GM12891 (cell line): ENCODE measurements around the gene ZFHX3.

Experiments used
- DNase-seq: peaks from one replicate; pipeline ENCODE4 v3.0.0; 2011; ENCODE audit warnings: low spot score; ENCODE audit not compliant: insufficient read length
- FAIRE-seq: peaks from 2 replicates; lab custom pipeline; 2011; peaks lifted over from hg19 to GRCh38; lab: Jason Lieb, UNC
- PAX5 ChIP-seq: IDR thresholded peaks from 2 replicates; pipeline ENCODE4 v1.6.1; 2011; ENCODE audit warnings: low read length, moderate library complexity, mild to moderate bottlenecking; ENCODE audit not compliant: insufficient read depth, severe bottlenecking
- POLR2A ChIP-seq: IDR thresholded peaks from 2 replicates; pipeline ENCODE4 v1.6.1; 2011; ENCODE audit warnings: low read depth, low read length, control low read depth
- POLR2AphosphoS5 ChIP-seq: IDR thresholded peaks from 2 replicates; pipeline ENCODE4 v1.6.1; 2011; ENCODE audit warnings: low read depth, low read length, control low read depth
- POU2F2 ChIP-seq: IDR thresholded peaks from 2 replicates; pipeline ENCODE4 v1.6.1; 2011; ENCODE audit warnings: low read depth, mild to moderate bottlenecking, control low read depth, low read length, moderate library complexity
- SPI1 ChIP-seq: IDR thresholded peaks from 2 replicates; pipeline ENCODE4 v1.6.1; 2011; ENCODE audit warnings: low read depth, low read length, control low read depth
- TAF1 ChIP-seq: IDR thresholded peaks from 2 replicates; pipeline ENCODE4 v1.6.1; 2011; ENCODE audit warnings: low read depth, low read length, control low read depth

Gene ZFHX3

GRCh38 chr16:73056448-73056847 lies 8.5 kb upstream of the ZFHX3 start:
- no peak for TF ChIP-seq POU2F2
- no peak for TF ChIP-seq TAF1
- TF ChIP-seq POLR2A, result no peak
- no peak for DNase-seq
- FAIRE-seq, result no peak

- no peak for FAIRE-seq
Observed at GRCh38 chr16:73054813-73055482, 7.0 kb upstream of the ZFHX3 start.

DNA sequence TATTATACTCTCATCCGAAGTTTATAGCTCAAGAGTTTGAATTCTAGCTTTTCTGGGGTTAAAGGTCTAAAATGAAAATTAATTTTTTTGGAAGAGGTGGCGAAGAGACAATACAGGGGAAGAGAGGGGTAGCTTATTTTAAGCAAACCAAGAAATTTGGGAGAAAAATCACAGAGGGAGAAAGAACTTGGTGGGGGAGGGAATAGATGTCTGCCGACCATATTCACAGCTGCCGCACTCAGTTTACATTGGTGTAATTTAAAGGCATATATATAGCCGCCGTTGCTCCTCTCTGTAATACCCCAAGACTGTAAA lies 6.5 kb upstream of the ZFHX3 start:
- TF ChIP-seq POLR2AphosphoS5, result no peak
- no peak for TF ChIP-seq TAF1
- no peak for TF ChIP-seq POLR2A
- TF ChIP-seq PAX5, result no peak
- TF ChIP-seq SPI1, result no peak
- TF ChIP-seq POU2F2, result no peak
- DNase-seq (no peak), FAIRE-seq (no peak)

More at GRCh38 chr16:73054813-73055482, 7.0 kb upstream of the ZFHX3 start:
- TF ChIP-seq POLR2AphosphoS5 (no peak), SPI1 (no peak), PAX5 (no peak), POLR2A (no peak), TAF1 (no peak), POU2F2 (no peak)
- DNase-seq, result no peak

GRCh38 chr16:73054125-73054484 lies 6.2 kb upstream of the ZFHX3 start:
- DNase-seq (no peak), FAIRE-seq (no peak)
- TF ChIP-seq PAX5 (no peak), SPI1 (no peak), POLR2AphosphoS5 (no peak), TAF1 (no peak), POU2F2 (no peak), POLR2A (no peak)

DNA sequence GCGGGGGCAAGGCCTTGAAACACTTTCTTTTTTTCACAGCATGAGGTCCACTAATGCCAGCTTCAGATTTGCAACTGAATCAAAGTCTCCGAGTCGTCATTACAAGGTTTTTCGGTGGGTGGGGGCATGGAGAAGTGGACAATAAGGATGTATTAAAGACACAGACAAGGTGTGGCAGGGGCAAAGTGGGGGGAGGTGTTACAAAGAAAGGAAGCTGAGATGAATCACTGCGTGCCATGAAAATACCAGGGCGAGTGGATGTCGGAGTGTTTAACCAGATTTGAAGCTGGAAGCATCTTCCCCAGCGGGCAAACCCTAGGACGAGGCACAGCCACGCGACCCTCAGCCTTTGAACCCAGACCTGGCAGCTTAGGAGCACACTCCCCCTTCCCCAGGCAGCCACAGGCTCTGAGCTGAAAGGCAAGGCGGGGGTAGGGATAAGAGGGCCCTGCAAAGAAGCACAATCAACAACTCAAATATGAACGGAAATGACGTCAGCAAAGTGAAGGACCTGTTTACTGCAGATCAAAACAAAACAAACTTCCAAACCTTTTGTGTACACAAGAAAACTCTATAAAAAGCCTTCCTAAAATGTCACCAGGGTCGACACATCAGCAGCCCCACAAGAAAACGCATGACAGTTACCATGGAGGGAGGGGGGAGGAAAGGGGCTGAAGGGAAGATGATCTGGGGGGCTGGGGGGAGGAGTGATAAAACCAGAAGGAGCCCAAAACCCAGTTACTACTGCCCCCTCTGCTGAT lies 5.6 kb upstream of the ZFHX3 start:
- DNase-seq (no peak), FAIRE-seq (peak; percentile 61)
- no peak for TF ChIP-seq TAF1
- no peak for TF ChIP-seq SPI1
- no peak for TF ChIP-seq PAX5
- TF ChIP-seq POLR2A, result no peak
- TF ChIP-seq POU2F2, result no peak
- TF ChIP-seq POLR2AphosphoS5, result no peak

GRCh38 chr16:73053038-73053363 lies 5.1 kb upstream of the ZFHX3 start:
- TF ChIP-seq PAX5, result no peak
- TF ChIP-seq POLR2AphosphoS5, result no peak
- no peak for TF ChIP-seq SPI1
- TF ChIP-seq TAF1, result no peak
- no peak for TF ChIP-seq POLR2A
- FAIRE-seq, result no peak
- DNase-seq, result no peak

- FAIRE-seq, result no peak
- TF ChIP-seq TAF1 (no peak), POLR2AphosphoS5 (no peak), PAX5 (no peak), SPI1 (no peak), POU2F2 (no peak), POLR2A (no peak)
Observed at GRCh38 chr16:73052576-73052975, 4.6 kb upstream of the ZFHX3 start.

GRCh38 chr16:73051961-73052360 lies 4.0 kb upstream of the ZFHX3 start:
- no peak for FAIRE-seq
- no peak for DNase-seq
- no peak for TF ChIP-seq PAX5
- no peak for TF ChIP-seq POLR2AphosphoS5
- no peak for TF ChIP-seq POU2F2
- no peak for TF ChIP-seq TAF1
- no peak for TF ChIP-seq POLR2A
- no peak for TF ChIP-seq SPI1

More at GRCh38 chr16:73052576-73052975, 4.6 kb upstream of the ZFHX3 start:
- DNase-seq, result no peak

DNA sequence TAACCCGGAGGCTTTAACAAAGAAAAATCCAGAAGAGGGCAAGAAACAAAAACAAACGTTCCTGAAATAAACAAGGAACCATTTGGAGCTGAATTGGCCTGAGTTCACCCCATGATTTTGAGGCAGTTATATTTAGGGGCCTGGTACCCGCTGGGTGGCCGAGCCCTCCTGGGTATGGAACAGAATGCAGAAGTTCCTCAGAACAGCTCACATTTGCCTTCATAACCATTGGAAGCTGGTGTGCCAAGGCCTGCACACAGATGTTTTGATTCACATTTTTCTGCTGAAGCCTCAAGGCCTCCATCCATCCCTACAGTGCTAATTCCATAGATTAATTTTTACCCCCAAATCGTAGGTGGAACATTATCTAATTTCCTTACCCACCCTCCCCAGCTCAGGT lies 3.3 kb upstream of the ZFHX3 start:
- FAIRE-seq (no peak), DNase-seq (no peak)
- TF ChIP-seq POLR2AphosphoS5, result no peak

DNA sequence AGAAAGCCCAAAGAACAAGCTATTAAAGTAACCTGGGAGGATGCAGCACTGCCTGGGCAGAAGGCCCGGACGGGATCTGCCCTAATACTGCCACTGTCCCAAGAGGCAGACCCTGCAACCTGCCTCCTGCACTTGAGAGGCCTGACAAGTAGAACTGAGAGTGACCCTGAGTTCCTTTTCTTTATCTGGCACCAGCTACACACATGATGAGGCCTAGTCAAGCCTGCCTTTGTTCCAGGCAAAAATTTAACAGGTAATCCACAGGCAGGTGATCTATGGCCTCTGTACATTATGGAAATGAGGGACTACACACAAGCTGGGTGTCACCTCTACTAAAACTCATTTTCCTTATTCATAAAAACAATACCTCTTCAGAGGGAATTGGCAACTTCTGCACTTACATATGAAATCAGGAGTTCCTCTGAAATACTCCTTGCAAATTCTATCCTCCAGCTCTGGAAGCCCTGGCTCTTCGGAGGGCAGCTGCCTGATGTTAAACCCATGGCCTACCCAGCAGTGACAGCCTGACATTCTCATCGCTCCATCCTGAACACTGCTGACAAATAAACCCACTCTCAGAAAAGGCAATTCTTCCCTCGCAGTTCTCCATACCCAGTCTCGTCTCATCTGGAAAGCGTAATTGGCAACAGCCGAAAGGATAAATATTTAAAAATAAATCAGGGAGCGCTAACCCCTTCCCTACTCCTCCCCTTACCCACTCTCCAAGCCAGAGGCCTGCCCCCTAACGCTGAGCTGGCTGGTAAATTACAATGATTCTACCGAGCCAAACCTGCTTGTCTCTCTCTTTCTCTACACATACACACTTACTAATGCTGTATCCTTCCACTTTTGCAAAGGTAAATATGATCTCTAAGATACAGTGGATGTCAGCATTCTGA lies 2.5 kb upstream of the ZFHX3 start:
- FAIRE-seq (no peak), DNase-seq (no peak)
- TF ChIP-seq POLR2AphosphoS5 (no peak), SPI1 (no peak), POLR2A (no peak), POU2F2 (no peak), PAX5 (no peak), TAF1 (no peak)
